Measurements from ENCODE around the gene BMF. TPM values are rescaled to one million over a fixed set of nuclear protein-coding genes. Genes with fewer than 3 reads are reported as not detected.

Gene BMF
- total RNA-seq, 1 donor = 8.0 TPM

DNA sequence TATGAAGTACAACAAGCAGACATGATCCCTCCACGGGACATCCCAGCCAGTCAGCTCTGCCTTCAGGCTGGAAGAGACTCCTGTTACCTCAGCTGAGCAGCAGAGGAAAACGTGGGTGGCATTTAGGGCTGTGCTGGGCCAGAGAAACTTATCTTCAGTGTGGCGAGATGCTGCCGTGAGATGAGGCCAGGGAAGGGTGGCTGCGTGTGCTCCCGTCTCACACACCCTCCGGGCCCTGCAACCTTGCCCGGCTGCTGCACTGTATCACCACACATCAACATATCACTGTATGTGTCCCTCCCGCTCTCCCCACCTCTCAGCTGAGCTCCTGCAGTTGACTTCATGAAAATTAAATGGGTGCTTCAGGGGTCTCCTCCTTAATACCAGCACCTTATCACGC is 23.4 kb downstream of the BMF start:
- no peak overlapping the region for H3K4me2 ChIP-seq (ENCODE audit: insufficient read depth, low read length)
- no peaks in the 10 kb centered on the region for H3K79me2 ChIP-seq (ENCODE audit: insufficient read depth, low read length)
- H3K36me3 ChIP-seq (ENCODE audit: insufficient read depth, low read length) = no peaks in the 10 kb centered on the region
- H3K27me3 ChIP-seq (ENCODE audit: insufficient read depth, low read length) = no peaks in the 10 kb centered on the region
- no peak overlapping the region for H3K4me3 ChIP-seq (ENCODE audit: insufficient read depth, low read length)
- no peaks in the 10 kb centered on the region for H4K20me1 ChIP-seq (ENCODE audit: insufficient read depth, low read length)
- H3K4me1 ChIP-seq (ENCODE audit: insufficient read depth, low read length) = peaks cover 25% of the 10 kb centered on the region
- H2AFZ ChIP-seq (ENCODE audit: low read length) = no peak overlapping the region
- no peak for DNase-seq (ENCODE audit: insufficient read length, low spot score, missing footprints)
- no peaks in the 10 kb centered on the region for H3K9me3 ChIP-seq (ENCODE audit: low read depth, low read length)
- TF ChIP-seq, protein P1, sequence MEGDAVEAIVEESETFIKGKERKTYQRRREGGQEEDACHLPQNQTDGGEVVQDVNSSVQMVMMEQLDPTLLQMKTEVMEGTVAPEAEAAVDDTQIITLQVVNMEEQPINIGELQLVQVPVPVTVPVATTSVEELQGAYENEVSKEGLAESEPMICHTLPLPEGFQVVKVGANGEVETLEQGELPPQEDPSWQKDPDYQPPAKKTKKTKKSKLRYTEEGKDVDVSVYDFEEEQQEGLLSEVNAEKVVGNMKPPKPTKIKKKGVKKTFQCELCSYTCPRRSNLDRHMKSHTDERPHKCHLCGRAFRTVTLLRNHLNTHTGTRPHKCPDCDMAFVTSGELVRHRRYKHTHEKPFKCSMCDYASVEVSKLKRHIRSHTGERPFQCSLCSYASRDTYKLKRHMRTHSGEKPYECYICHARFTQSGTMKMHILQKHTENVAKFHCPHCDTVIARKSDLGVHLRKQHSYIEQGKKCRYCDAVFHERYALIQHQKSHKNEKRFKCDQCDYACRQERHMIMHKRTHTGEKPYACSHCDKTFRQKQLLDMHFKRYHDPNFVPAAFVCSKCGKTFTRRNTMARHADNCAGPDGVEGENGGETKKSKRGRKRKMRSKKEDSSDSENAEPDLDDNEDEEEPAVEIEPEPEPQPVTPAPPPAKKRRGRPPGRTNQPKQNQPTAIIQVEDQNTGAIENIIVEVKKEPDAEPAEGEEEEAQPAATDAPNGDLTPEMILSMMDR (IDR thresholded peaks at IDR 0.05; ENCODE audit: extremely low read depth, low read depth, low read length) = no peak
- H3K27ac ChIP-seq (ENCODE audit: low read depth, low read length) = no peak overlapping the region

DNA sequence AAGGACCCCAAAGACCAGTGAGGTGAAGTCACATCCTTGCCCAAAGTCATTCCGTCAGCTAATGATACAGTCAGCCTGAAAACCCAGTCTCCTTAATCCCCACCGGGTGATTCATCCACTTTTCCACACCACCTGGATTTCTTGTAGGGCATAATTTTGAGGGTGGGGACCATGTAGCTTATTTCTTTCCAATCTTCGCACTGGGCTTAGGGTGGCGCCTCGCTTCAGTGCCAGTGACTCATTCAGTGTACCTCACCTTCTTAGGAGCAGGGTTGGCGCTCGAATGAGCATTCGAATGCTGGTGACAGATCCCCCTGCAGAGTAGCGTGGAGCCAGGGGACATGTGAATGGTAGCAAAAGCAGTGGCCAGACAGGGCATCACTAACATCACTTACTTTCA is 24.0 kb downstream of the BMF start:
- H3K27ac ChIP-seq (ENCODE audit: low read depth, low read length) = no peak overlapping the region
- H3K4me2 ChIP-seq (ENCODE audit: insufficient read depth, low read length) = no peak overlapping the region
- TF ChIP-seq, protein P1 (IDR thresholded peaks at IDR 0.05; ENCODE audit: extremely low read depth, low read depth, low read length) = no peak
- no peak for DNase-seq (ENCODE audit: insufficient read length, low spot score, missing footprints)
- no peak overlapping the region for H2AFZ ChIP-seq (ENCODE audit: low read length)
- H3K4me1 ChIP-seq (ENCODE audit: insufficient read depth, low read length) = peaks cover 25% of the 10 kb centered on the region
- no peak overlapping the region for H3K4me3 ChIP-seq (ENCODE audit: insufficient read depth, low read length)
- no peaks in the 10 kb centered on the region for H3K79me2 ChIP-seq (ENCODE audit: insufficient read depth, low read length)
- no peaks in the 10 kb centered on the region for H3K36me3 ChIP-seq (ENCODE audit: insufficient read depth, low read length)
- no peaks in the 10 kb centered on the region for H3K9me3 ChIP-seq (ENCODE audit: low read depth, low read length)
- no peaks in the 10 kb centered on the region for H3K27me3 ChIP-seq (ENCODE audit: insufficient read depth, low read length)
- no peaks in the 10 kb centered on the region for H4K20me1 ChIP-seq (ENCODE audit: insufficient read depth, low read length)

DNA sequence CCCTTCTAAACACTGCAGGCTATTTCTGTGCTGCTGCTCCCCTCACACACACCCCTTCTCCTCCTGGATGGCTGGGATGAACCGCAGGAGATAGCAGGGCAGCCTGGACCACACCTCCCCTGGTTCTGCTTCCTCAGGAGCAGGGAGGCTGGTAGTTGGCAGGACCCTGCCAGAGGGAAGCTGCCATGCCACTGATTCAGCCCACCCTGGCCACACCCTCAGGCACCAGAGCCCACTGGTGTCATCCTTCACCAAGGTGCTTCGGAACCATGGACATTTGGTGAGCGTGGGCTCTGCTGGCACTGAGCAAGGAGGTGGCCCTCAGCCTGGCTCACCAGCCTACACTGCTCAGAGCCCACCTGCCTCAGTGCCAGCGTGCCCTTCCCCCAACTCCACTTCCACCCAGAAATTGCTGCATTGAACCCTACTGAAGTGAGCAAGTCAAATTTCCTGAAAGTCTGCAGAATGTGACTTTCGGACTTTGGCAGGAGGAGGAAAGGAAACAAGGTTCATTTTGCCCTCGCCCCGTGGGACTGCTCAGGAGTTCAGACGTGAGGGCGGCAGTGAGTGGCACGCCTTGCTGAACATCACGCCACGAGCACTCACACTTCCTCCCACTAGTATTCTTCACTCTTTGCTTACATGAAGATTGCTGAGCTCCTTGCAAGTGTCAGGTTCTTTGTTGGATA is 26.3 kb downstream of the BMF start:
- H2AFZ ChIP-seq (ENCODE audit: low read length) = peak overlapping the region; percentile 97
- TF ChIP-seq, protein P1 (IDR thresholded peaks at IDR 0.05; ENCODE audit: extremely low read depth, low read depth, low read length) = no peak
- no peaks in the 10 kb centered on the region for H3K27me3 ChIP-seq (ENCODE audit: insufficient read depth, low read length)
- peak overlapping the region; percentile 96 for H3K4me2 ChIP-seq (ENCODE audit: insufficient read depth, low read length)
- H3K9me3 ChIP-seq (ENCODE audit: low read depth, low read length) = no peaks in the 10 kb centered on the region
- peak overlapping the region; percentile 47 for H3K27ac ChIP-seq (ENCODE audit: low read depth, low read length)
- peaks cover 12% of the 10 kb centered on the region for H3K4me1 ChIP-seq (ENCODE audit: insufficient read depth, low read length)
- DNase-seq (ENCODE audit: insufficient read length, low spot score, missing footprints) = no peak
- no peaks in the 10 kb centered on the region for H3K79me2 ChIP-seq (ENCODE audit: insufficient read depth, low read length)
- no peaks in the 10 kb centered on the region for H3K36me3 ChIP-seq (ENCODE audit: insufficient read depth, low read length)
- no peaks in the 10 kb centered on the region for H4K20me1 ChIP-seq (ENCODE audit: insufficient read depth, low read length)
- H3K4me3 ChIP-seq (ENCODE audit: insufficient read depth, low read length) = peak overlapping the region; percentile 77

DNA sequence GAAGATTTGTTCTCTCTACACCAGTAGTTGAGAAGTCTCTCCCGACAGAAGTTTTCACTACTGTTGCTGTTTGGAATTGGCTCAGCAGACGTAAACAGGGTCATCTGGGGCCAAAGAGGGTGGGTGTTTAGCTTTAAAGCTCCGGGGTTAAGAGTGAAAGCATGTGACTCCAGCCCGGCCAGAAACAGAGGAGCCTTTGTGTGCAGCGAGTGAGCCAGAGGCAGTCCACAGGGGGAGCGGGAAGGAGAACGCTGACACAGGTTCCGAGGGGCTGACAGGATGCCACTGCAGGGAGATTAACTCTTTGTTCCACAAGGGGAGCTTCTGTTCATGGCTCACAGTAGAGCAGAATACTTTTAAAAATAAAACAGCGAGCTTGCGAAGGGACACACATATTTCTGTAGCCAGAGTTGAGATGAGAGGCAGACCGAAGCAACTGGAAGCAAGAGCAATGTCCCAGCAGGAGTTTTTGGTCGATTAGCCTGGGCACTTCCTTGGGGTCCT is 26.9 kb downstream of the BMF start:
- DNase-seq (ENCODE audit: insufficient read length, low spot score, missing footprints) = peak; percentile 90
- TF ChIP-seq, protein P1 (IDR thresholded peaks at IDR 0.05; ENCODE audit: extremely low read depth, low read depth, low read length) = peak; percentile 14
- H3K27ac ChIP-seq (ENCODE audit: low read depth, low read length) = peak overlapping the region; percentile 47

More for the DNA sequence above, 26.9 kb downstream of the BMF start:
- Histone ChIP-seq H3K4me1 (ENCODE audit: insufficient read depth, low read length) (peaks cover 12% of the 10 kb centered on the region), H3K9me3 (ENCODE audit: low read depth, low read length) (no peaks in the 10 kb centered on the region), H3K79me2 (ENCODE audit: insufficient read depth, low read length) (no peaks in the 10 kb centered on the region), H2AFZ (ENCODE audit: low read length) (peak overlapping the region; percentile 97), H3K4me2 (ENCODE audit: insufficient read depth, low read length) (peak overlapping the region; percentile 96), H3K36me3 (ENCODE audit: insufficient read depth, low read length) (no peaks in the 10 kb centered on the region), H3K4me3 (ENCODE audit: insufficient read depth, low read length) (peak overlapping the region; percentile 77), H4K20me1 (ENCODE audit: insufficient read depth, low read length) (no peaks in the 10 kb centered on the region), H3K27me3 (ENCODE audit: insufficient read depth, low read length) (no peaks in the 10 kb centered on the region)
